K562 (cell line): Measurements from ENCODE around the gene BCAN. TPM values are rescaled to one million over a fixed set of nuclear protein-coding genes. Genes with fewer than 3 reads are reported as not detected.

ENCODE experiments used
- HMG20A ChIP-seq: fragments of 450-650 bp; formaldehyde crosslinking; conservative IDR thresholded peaks from 2 replicates; pipeline ENCODE4 v1.4.0; 2020; ENCODE audit warnings: mild to moderate bottlenecking, mixed read lengths
- MAFF ChIP-seq: IDR thresholded peaks from 2 replicates; pipeline ENCODE4 v1.6.1; 2012; ENCODE audit warnings: low read length, improper control_type of control experiment
- MCM3 ChIP-seq: fragments of 450-650 bp; IDR thresholded peaks from 2 replicates; pipeline ENCODE4 v1.6.1; 2016
- MTF1 ChIP-seq: fragments of 250-450 bp; sonication (Bioruptor Pico); IDR thresholded peaks from 2 replicates; pipeline ENCODE4 v1.9.0; 2021; ENCODE audit warnings: moderate library complexity, mild to moderate bottlenecking, inconsistent platforms, borderline replicate concordance
- NCOR1 ChIP-seq: fragments of 450-650 bp; IDR thresholded peaks from 2 replicates; pipeline ENCODE4 v1.6.1; 2016; ENCODE audit warnings: mild to moderate bottlenecking, moderate library complexity
- NFATC3 ChIP-seq: fragments of 450-650 bp; IDR thresholded peaks from 2 replicates; pipeline ENCODE4 v1.6.1; 2017; ENCODE audit warnings: mild to moderate bottlenecking
- NFE2 ChIP-seq: IDR thresholded peaks from 2 replicates; pipeline ENCODE4 v1.6.1; 2014; ENCODE audit warnings: antibody characterized with exemption, low read depth
- PCBP1 ChIP-seq: fragments of 200-400 bp; formaldehyde crosslinking; IDR thresholded peaks from 2 replicates; pipeline ENCODE4 v1.6.1; 2018; ENCODE audit warnings: mild to moderate bottlenecking, low read depth, low read length; ENCODE audit not compliant: poor library complexity, severe bottlenecking
- RBM15 ChIP-seq: fragments of 200-400 bp; formaldehyde crosslinking; IDR thresholded peaks from 2 replicates; pipeline ENCODE4 v1.6.1; 2018; ENCODE audit warnings: mild to moderate bottlenecking, low read length, moderate library complexity; ENCODE audit not compliant: insufficient read depth
- RFX5 ChIP-seq: IDR thresholded peaks from 2 replicates; pipeline ENCODE4 v1.6.1; 2011; ENCODE audit warnings: low read depth, mild to moderate bottlenecking, improper control_type of control experiment, low read length
- SMARCA5 ChIP-seq: fragments of 450-650 bp; IDR thresholded peaks from 2 replicates; pipeline ENCODE4 v1.6.1; 2016
- SREBF1 ChIP-seq: fragments of 150-350 bp; IDR thresholded peaks from 2 replicates; pipeline ENCODE4 v1.6.1; 2014; ENCODE audit warnings: antibody characterized with exemption, low read depth, low read length, borderline replicate concordance
- TARDBP ChIP-seq: fragments of 450-650 bp; IDR thresholded peaks from 2 replicates; pipeline ENCODE4 v1.6.1; 2016
- ZNF444 ChIP-seq: fragments of 250-450 bp; sonication (Bioruptor Pico); IDR thresholded peaks from 2 replicates; pipeline ENCODE4 v1.4.0; 2020; ENCODE audit warnings: mild to moderate bottlenecking, moderate library complexity
- polyA plus RNA-seq, 8 experiments: library from polyadenylated mRNA; depleted of rRNA in 4 of 8; stranded (reverse) in 5 of 8; unstranded in 3 of 8; fragments of >200 nt; fragmentation: Nextera tagmentation in 2 of 8; fragmentation: Illumina TruSeq in 1 of 8; extraction: Ambion mirVana in 2 of 8; extraction: Trizol in 1 of 8; gene quantifications; 2 replicates each; pipeline versions ENCODE4 v1.2.1 to v1.2.3, GENCODE V29; 2011 to 2014; ENCODE audit warnings: inconsistent platforms in 1 of 8, missing spikeins in 1 of 8
- total RNA-seq, 7 experiments: library from RNA; depleted of rRNA in 6 of 7; stranded (reverse); fragments of >200 nt in 6 of 7; fragmentation: Illumina TruSeq in 2 of 7; extraction: Trizol in 2 of 7; gene quantifications; 2 replicates each; pipeline versions ENCODE4 v1.2.1 to v1.2.3, GENCODE V29; 2011 to 2021; ENCODE audit warnings: low replicate concordance in 1 of 7
- TF ChIP-seq, protein P1 (sequence below): fragments of 450-650 bp; IDR thresholded peaks from 2 replicates; pipeline ENCODE4 v1.6.1; 2018; ENCODE audit warnings: mild to moderate bottlenecking, low read depth; ENCODE audit not compliant: partially characterized antibody
- TF ChIP-seq, protein P2 (sequence below), 3 experiments: fragments of 200-800 bp in 1 of 3; fragments of 250-450 bp in 1 of 3; fragments of 450-650 bp in 1 of 3; sonication (Bioruptor Pico) in 1 of 3; sonication (Bioruptor generic) in 1 of 3; formaldehyde crosslinking in 1 of 3; IDR thresholded peaks; 2 replicates each; pipeline versions ENCODE4 v1.6.1 to v1.8.0; 2016 to 2022; ENCODE audit warnings: mild to moderate bottlenecking in 2 of 3, missing genetic modification characterization in 2 of 3, missing compliant biosample characterization in 1 of 3, moderate library complexity in 1 of 3
- TF ChIP-seq, protein P3 (sequence below): fragments of 450-650 bp; IDR thresholded peaks from one replicate; pipeline ENCODE4 v1.6.1; 2018; ENCODE audit warnings: mild to moderate bottlenecking, moderate library complexity; ENCODE audit not compliant: partially characterized antibody
- TF ChIP-seq, protein P4 (sequence below): sonication (generic); formaldehyde crosslinking; IDR thresholded peaks from 2 replicates; pipeline ENCODE4 v1.8.0; 2022; ENCODE audit warnings: mild to moderate bottlenecking, missing genetic modification reagents

Gene BCAN
- total and polyA plus RNA-seq, 9 of the 15 experiments (the other 6 are each of a cell fraction or from before 2014, with no cell fraction given): 0.04 to 0.33 (median 0.14) TPM; not detected in 5

DNA sequence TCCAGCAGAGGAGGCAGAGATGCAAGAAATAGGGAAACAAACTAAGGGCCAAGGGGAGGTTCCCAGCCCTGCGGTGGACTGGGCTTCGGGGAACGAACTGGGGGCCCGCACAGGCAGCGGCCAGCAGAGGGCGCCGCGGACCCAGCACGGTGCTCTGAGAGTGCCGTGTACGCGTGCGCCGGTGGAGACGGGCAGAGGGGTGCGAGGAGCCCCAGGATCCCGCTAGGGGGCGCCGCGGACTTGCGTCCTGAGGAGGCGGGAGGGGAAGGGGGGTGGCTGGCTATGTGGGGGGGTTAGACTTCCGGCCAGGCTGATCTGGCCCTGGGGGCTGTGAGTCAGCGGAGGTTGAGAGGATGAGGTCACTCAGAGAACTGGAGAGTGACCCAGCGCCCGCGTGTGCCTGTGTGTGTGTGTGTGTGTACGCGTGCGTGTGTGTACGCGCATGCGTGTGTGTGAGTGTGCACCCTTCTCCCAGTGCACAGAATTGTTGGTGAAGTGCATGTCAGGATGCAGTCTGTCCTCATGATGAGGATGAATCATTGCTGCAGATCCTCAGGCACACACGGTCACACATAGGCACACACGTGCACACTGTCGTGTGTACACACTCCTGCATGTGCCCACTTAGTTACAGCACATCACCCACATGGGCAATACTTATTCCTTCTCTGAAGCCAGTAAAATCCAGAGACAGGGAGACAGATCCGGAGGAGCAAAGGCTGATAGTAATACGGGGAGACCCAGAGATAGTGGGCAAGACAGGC is 18.3 kb downstream of the BCAN start (continued):
- TF ChIP-seq, protein P1, sequence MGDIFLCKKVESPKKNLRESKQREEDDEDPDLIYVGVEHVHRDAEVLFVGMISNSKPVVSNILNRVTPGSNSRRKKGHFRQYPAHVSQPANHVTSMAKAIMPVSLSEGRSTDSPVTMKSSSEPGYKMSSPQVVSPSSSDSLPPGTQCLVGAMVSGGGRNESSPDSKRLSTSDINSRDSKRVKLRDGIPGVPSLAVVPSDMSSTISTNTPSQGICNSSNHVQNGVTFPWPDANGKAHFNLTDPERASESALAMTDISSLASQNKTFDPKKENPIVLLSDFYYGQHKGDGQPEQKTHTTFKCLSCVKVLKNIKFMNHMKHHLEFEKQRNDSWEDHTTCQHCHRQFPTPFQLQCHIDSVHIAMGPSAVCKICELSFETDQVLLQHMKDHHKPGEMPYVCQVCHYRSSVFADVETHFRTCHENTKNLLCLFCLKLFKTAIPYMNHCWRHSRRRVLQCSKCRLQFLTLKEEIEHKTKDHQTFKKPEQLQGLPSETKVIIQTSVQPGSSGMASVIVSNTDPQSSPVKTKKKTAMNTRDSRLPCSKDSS: no peak
- peak; percentile 80 for TF ChIP-seq PCBP1
- 0 out of 2 replicates have a peak, but pooled peaks have one; percentile 7 for TF ChIP-seq NFATC3
- TF ChIP-seq HMG20A: no peak
- peak; percentile 89 for TF ChIP-seq NCOR1
- TF ChIP-seq MAFF: peak; percentile 21; the same call in 1 of the 2 replicates
- TF ChIP-seq, protein P2, sequence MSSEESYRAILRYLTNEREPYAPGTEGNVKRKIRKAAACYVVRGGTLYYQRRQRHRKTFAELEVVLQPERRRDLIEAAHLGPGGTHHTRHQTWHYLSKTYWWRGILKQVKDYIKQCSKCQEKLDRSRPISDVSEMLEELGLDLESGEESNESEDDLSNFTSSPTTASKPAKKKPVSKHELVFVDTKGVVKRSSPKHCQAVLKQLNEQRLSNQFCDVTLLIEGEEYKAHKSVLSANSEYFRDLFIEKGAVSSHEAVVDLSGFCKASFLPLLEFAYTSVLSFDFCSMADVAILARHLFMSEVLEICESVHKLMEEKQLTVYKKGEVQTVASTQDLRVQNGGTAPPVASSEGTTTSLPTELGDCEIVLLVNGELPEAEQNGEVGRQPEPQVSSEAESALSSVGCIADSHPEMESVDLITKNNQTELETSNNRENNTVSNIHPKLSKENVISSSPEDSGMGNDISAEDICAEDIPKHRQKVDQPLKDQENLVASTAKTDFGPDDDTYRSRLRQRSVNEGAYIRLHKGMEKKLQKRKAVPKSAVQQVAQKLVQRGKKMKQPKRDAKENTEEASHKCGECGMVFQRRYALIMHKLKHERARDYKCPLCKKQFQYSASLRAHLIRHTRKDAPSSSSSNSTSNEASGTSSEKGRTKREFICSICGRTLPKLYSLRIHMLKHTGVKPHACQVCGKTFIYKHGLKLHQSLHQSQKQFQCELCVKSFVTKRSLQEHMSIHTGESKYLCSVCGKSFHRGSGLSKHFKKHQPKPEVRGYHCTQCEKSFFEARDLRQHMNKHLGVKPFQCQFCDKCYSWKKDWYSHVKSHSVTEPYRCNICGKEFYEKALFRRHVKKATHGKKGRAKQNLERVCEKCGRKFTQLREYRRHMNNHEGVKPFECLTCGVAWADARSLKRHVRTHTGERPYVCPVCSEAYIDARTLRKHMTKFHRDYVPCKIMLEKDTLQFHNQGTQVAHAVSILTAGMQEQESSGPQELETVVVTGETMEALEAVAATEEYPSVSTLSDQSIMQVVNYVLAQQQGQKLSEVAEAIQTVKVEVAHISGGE (CRISPR knock-in tag; IDR thresholded peaks at IDR 0.05): no peak; a peak in 1 of 6 replicates
- TF ChIP-seq SREBF1: no peak
- TF ChIP-seq SMARCA5: no peak; the same call in 1 of the 2 replicates
- no peak for TF ChIP-seq MCM3
- TF ChIP-seq, protein P3, sequence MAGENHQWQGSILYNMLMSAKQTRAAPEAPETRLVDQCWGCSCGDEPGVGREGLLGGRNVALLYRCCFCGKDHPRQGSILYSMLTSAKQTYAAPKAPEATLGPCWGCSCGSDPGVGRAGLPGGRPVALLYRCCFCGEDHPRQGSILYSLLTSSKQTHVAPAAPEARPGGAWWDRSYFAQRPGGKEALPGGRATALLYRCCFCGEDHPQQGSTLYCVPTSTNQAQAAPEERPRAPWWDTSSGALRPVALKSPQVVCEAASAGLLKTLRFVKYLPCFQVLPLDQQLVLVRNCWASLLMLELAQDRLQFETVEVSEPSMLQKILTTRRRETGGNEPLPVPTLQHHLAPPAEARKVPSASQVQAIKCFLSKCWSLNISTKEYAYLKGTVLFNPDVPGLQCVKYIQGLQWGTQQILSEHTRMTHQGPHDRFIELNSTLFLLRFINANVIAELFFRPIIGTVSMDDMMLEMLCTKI: no peak
- TF ChIP-seq TARDBP: peak; percentile 66
- no peak for TF ChIP-seq RBM15
- TF ChIP-seq, protein P4, sequence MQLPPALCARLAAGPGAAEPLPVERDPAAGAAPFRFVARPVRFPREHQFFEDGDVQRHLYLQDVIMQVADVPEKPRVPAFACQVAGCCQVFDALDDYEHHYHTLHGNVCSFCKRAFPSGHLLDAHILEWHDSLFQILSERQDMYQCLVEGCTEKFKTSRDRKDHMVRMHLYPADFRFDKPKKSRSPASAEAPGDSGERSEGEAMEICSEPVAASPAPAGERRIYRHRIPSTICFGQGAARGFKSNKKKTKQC (CRISPR knock-in tag): no peak; the same call in 1 of the 2 replicates
- no peak for TF ChIP-seq MTF1 (CRISPR knock-in tag)
- TF ChIP-seq RFX5: no peak
- peak; percentile 81 for TF ChIP-seq NFE2
- TF ChIP-seq ZNF444 (CRISPR knock-in tag): no peak
